HepG2 (cell line): Measurements from ENCODE around the gene CLDN9. TPM values are rescaled to one million over a fixed set of nuclear protein-coding genes. Genes with fewer than 3 reads are reported as not detected.

Experiments used
- BORCS8-MEF2B ChIP-seq: sonication (generic); formaldehyde crosslinking; IDR thresholded peaks from 2 replicates; pipeline ENCODE4 v1.8.0; 2022; ENCODE audit warnings: mild to moderate bottlenecking, missing genetic modification reagents
- CBFB ChIP-seq: sonication (generic); formaldehyde crosslinking; IDR thresholded peaks from 2 replicates; pipeline ENCODE4 v1.4.0; 2020; ENCODE audit warnings: missing genetic modification reagents
- EEA1 ChIP-seq: sonication (generic); formaldehyde crosslinking; IDR thresholded peaks from 2 replicates; pipeline ENCODE4 v1.5.1; 2020; ENCODE audit warnings: mild to moderate bottlenecking, missing genetic modification reagents, borderline replicate concordance
- KAT7 ChIP-seq: IDR thresholded peaks from 2 replicates; pipeline ENCODE4 v1.6.1; 2018; ENCODE audit warnings: borderline replicate concordance, missing compliant biosample characterization
- PHF20 ChIP-seq: sonication (generic); formaldehyde crosslinking; IDR thresholded peaks from 2 replicates; pipeline ENCODE4 v1.5.0; 2020; ENCODE audit warnings: mild to moderate bottlenecking, missing genetic modification reagents
- RFXAP ChIP-seq: sonication (generic); formaldehyde crosslinking; IDR thresholded peaks from 2 replicates; pipeline ENCODE4 v1.4.0; 2020; ENCODE audit warnings: missing genetic modification reagents, borderline replicate concordance
- ZFP62 ChIP-seq: sonication (generic); formaldehyde crosslinking; IDR thresholded peaks from 2 replicates; pipeline ENCODE4 v1.4.0; 2020; ENCODE audit warnings: missing genetic modification reagents
- ZNF335 ChIP-seq: sonication (generic); formaldehyde crosslinking; IDR thresholded peaks from 2 replicates; pipeline ENCODE4 v1.4.0; 2020; ENCODE audit warnings: missing genetic modification reagents
- ZNF460 ChIP-seq: sonication (generic); formaldehyde crosslinking; IDR thresholded peaks from 2 replicates; pipeline ENCODE4 v1.5.1; 2020; ENCODE audit warnings: missing genetic modification reagents, mild to moderate bottlenecking, borderline replicate concordance
- ZSCAN12 ChIP-seq: sonication (generic); formaldehyde crosslinking; IDR thresholded peaks from 2 replicates; pipeline ENCODE4 v1.9.0; 2021; ENCODE audit warnings: mild to moderate bottlenecking, missing genetic modification reagents
- polyA plus RNA-seq, 8 experiments: library from polyadenylated mRNA; depleted of rRNA in 3 of 8; stranded (reverse) in 7 of 8; unstranded in 1 of 8; fragments of >200 nt; fragmentation: Illumina TruSeq in 4 of 8; extraction: Trizol in 4 of 8; gene quantifications; 2 replicates each; pipeline versions ENCODE4 v1.2.1 to v1.2.3, GENCODE V29; 2011 to 2016; ENCODE audit warnings: low read depth in 4 of 8, missing spikeins in 1 of 8, mixed read lengths in 1 of 8; ENCODE audit not compliant: insufficient read depth in 1 of 8
- total RNA-seq, 5 experiments: library from RNA; depleted of rRNA; stranded (reverse); fragments of >200 nt; fragmentation: Illumina TruSeq; extraction: Trizol; gene quantifications; 2 replicates each; pipeline ENCODE4 v1.2.3, GENCODE V29; 2016; ENCODE audit warnings: low read depth in 1 of 5
- TF ChIP-seq, protein P1 (sequence below): sonication (generic); formaldehyde crosslinking; IDR thresholded peaks from 2 replicates; pipeline ENCODE4 v1.5.0; 2020; ENCODE audit warnings: mild to moderate bottlenecking, missing genetic modification reagents
- TF ChIP-seq, protein P2 (sequence below): sonication (generic); formaldehyde crosslinking; IDR thresholded peaks from 2 replicates; pipeline ENCODE4 v1.5.1; 2020; ENCODE audit warnings: missing genetic modification reagents, mild to moderate bottlenecking, borderline replicate concordance
- TF ChIP-seq, protein P3 (sequence below): IDR thresholded peaks from 2 replicates; pipeline ENCODE4 v1.6.1; 2016; ENCODE audit warnings: low read depth
- TF ChIP-seq, protein P4 (sequence below): sonication (generic); formaldehyde crosslinking; conservative IDR thresholded peaks from 2 replicates; pipeline ENCODE4 v1.8.0; 2022; ENCODE audit warnings: mild to moderate bottlenecking, moderate library complexity, missing genetic modification reagents
- TF ChIP-seq, protein P5 (sequence below): sonication (generic); formaldehyde crosslinking; IDR thresholded peaks from 2 replicates; pipeline ENCODE4 v1.4.0; 2020; ENCODE audit warnings: missing genetic modification reagents
- TF ChIP-seq, protein P6 (sequence below): sonication (generic); formaldehyde crosslinking; IDR thresholded peaks from 2 replicates; pipeline ENCODE4 v1.4.0; 2020; ENCODE audit warnings: mild to moderate bottlenecking, missing genetic modification reagents, borderline replicate concordance

The CLDN9 gene
- total and polyA plus RNA-seq, 2 of the 13 experiments (the other 11 are each of a cell fraction or from before 2014, with no cell fraction given) = 0.15 to 0.26 TPM

DNA sequence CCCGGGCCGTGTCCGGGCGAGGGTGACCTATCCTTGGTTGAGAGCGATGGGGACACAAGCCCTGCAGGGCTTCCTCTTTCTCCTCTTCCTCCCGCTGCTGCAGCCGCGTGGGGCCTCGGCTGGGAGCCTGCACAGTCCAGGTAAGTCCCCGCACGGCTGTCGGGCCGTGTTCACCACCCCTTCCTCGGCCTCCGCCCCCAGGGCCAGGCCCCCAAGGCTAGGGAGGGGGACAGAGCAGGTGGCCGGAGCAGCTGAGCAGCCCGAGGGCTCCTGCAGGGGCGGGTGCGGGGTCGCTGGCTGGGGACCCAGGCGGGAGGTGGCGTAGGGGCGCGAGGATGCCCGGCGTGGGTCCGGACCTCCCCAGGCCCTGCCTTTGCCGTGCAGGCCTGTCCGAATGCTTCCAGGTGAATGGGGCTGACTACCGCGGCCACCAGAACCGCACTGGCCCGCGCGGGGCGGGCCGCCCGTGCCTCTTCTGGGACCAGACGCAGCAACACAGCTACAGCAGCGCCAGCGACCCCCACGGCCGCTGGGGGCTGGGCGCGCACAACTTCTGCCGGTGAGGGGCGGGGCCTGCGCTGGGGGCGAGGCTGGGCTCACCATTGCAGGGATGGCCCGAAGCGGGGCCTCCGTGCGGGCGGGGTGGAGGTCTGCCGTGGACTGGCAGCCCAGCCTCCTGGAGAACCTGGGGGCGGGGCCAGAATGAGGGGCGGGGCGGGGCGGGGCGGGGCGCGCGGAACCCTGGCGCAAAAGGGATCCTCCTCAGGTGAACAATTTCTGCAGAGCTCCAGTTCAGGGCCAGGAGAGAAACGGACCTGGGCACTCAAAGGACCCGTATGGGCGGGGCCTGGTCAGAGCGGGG, 48.0 kb upstream of the CLDN9 start (continued):
- TF ChIP-seq EEA1 (CRISPR knock-in tag) (no peak), PHF20 (CRISPR knock-in tag) (no peak), ZFP62 (no peak), ZNF335 (CRISPR knock-in tag) (no peak), RFXAP (peak; percentile 60; the same call in 1 of the 2 replicates), ZNF460 (CRISPR knock-in tag) (no peak), ZSCAN12 (CRISPR knock-in tag) (no peak), CBFB (CRISPR knock-in tag) (no peak), KAT7 (CRISPR knock-in tag) (no peak), BORCS8-MEF2B (0 out of 2 replicates have a peak, but pooled peaks have one; percentile 19)
- TF ChIP-seq, protein P1, sequence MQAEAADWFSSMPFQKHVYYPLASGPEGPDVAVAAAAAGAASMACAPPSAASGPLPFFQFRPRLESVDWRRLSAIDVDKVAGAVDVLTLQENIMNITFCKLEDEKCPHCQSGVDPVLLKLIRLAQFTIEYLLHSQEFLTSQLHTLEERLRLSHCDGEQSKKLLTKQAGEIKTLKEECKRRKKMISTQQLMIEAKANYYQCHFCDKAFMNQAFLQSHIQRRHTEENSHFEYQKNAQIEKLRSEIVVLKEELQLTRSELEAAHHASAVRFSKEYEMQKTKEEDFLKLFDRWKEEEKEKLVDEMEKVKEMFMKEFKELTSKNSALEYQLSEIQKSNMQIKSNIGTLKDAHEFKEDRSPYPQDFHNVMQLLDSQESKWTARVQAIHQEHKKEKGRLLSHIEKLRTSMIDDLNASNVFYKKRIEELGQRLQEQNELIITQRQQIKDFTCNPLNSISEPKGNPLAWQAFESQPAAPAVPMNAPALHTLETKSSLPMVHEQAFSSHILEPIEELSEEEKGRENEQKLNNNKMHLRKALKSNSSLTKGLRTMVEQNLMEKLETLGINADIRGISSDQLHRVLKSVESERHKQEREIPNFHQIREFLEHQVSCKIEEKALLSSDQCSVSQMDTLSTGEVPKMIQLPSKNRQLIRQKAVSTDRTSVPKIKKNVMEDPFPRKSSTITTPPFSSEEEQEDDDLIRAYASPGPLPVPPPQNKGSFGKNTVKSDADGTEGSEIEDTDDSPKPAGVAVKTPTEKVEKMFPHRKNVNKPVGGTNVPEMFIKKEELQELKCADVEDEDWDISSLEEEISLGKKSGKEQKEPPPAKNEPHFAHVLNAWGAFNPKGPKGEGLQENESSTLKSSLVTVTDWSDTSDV = 0 out of 2 replicates have a peak, but pooled peaks have one; percentile 3
- TF ChIP-seq, protein P2, sequence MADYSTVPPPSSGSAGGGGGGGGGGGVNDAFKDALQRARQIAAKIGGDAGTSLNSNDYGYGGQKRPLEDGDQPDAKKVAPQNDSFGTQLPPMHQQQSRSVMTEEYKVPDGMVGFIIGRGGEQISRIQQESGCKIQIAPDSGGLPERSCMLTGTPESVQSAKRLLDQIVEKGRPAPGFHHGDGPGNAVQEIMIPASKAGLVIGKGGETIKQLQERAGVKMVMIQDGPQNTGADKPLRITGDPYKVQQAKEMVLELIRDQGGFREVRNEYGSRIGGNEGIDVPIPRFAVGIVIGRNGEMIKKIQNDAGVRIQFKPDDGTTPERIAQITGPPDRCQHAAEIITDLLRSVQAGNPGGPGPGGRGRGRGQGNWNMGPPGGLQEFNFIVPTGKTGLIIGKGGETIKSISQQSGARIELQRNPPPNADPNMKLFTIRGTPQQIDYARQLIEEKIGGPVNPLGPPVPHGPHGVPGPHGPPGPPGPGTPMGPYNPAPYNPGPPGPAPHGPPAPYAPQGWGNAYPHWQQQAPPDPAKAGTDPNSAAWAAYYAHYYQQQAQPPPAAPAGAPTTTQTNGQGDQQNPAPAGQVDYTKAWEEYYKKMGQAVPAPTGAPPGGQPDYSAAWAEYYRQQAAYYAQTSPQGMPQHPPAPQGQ (CRISPR knock-in tag) = no peak
- TF ChIP-seq, protein P3, sequence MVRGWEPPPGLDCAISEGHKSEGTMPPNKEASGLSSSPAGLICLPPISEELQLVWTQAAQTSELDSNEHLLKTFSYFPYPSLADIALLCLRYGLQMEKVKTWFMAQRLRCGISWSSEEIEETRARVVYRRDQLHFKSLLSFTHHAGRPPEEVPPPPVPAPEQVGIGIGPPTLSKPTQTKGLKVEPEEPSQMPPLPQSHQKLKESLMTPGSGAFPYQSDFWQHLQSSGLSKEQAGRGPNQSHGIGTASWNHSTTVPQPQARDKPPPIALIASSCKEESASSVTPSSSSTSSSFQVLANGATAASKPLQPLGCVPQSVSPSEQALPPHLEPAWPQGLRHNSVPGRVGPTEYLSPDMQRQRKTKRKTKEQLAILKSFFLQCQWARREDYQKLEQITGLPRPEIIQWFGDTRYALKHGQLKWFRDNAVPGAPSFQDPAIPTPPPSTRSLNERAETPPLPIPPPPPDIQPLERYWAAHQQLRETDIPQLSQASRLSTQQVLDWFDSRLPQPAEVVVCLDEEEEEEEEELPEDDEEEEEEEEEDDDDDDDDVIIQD (CRISPR knock-in tag) = no peak
- TF ChIP-seq, protein P4, sequence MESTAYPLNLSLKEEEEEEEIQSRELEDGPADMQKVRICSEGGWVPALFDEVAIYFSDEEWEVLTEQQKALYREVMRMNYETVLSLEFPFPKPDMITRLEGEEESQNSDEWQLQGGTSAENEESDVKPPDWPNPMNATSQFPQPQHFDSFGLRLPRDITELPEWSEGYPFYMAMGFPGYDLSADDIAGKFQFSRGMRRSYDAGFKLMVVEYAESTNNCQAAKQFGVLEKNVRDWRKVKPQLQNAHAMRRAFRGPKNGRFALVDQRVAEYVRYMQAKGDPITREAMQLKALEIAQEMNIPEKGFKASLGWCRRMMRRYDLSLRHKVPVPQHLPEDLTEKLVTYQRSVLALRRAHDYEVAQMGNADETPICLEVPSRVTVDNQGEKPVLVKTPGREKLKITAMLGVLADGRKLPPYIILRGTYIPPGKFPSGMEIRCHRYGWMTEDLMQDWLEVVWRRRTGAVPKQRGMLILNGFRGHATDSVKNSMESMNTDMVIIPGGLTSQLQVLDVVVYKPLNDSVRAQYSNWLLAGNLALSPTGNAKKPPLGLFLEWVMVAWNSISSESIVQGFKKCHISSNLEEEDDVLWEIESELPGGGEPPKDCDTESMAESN (CRISPR knock-in tag) = no peak
- TF ChIP-seq, protein P5, sequence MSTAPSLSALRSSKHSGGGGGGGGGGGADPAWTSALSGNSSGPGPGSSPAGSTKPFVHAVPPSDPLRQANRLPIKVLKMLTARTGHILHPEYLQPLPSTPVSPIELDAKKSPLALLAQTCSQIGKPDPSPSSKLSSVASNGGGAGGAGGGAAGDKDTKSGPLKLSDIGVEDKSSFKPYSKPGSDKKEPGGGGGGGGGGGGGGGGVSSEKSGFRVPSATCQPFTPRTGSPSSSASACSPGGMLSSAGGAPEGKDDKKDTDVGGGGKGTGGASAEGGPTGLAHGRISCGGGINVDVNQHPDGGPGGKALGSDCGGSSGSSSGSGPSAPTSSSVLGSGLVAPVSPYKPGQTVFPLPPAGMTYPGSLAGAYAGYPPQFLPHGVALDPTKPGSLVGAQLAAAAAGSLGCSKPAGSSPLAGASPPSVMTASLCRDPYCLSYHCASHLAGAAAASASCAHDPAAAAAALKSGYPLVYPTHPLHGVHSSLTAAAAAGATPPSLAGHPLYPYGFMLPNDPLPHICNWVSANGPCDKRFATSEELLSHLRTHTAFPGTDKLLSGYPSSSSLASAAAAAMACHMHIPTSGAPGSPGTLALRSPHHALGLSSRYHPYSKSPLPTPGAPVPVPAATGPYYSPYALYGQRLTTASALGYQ (CRISPR knock-in tag) = no peak
- TF ChIP-seq, protein P6, sequence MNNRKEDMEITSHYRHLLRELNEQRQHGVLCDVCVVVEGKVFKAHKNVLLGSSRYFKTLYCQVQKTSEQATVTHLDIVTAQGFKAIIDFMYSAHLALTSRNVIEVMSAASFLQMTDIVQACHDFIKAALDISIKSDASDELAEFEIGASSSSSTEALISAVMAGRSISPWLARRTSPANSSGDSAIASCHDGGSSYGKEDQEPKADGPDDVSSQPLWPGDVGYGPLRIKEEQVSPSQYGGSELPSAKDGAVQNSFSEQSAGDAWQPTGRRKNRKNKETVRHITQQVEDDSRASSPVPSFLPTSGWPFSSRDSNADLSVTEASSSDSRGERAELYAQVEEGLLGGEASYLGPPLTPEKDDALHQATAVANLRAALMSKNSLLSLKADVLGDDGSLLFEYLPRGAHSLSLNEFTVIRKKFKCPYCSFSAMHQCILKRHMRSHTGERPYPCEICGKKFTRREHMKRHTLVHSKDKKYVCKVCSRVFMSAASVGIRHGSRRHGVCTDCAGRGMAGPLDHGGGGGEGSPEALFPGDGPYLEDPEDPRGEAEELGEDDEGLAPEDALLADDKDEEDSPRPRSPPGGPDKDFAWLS (CRISPR knock-in tag) = no peak
